MCF 10A (cell line): ENCODE data around the gene PPP6R2. TPM values are rescaled to one million over a fixed set of nuclear protein-coding genes. Genes with fewer than 3 reads are reported as not detected.

Source experiments
- BruUV-seq: library from RNA; stranded (reverse); fragments of 400-500 nt; replicated peaks from 2 replicates; lab custom pipeline; 2021; lab: Mats Ljungman, UMichigan
- CTCF ChIA-PET: fragments of 300-600 bp; sonication (Branson Sonifier 250); formaldehyde crosslinking; extraction: SDS; loops from one replicate; lab custom pipeline; 2021; ENCODE audit warnings: antibody characterized with exemption, inconsistent platforms; lab: Yijun Ruan, JAX
- POLR2A ChIA-PET: fragments of 300-600, 350-650 bp; sonication (Branson Sonifier 250); formaldehyde crosslinking; extraction: SDS; loops from one replicate; lab custom pipeline; 2020; ENCODE audit warnings: antibody characterized with exemption, inconsistent platforms; lab: Yijun Ruan, JAX
- DNase-seq: peaks from one replicate; pipeline ENCODE4 v3.0.0-alpha.2; 2018; ENCODE audit not compliant: unreplicated experiment
- H3K27ac Mint-ChIP-seq: one replicate; pipeline ENCODE4 v1.8.0; 2022; ENCODE audit warnings: mild to moderate bottlenecking, low read depth, mixed read lengths; ENCODE audit not compliant: unreplicated experiment
- H3K27me3 Mint-ChIP-seq: one replicate; pipeline ENCODE4 v1.8.0; 2022; ENCODE audit warnings: mixed read lengths; ENCODE audit not compliant: insufficient read depth, unreplicated experiment
- H3K36me3 Mint-ChIP-seq: one replicate; pipeline ENCODE4 v1.8.0; 2022; ENCODE audit warnings: mild to moderate bottlenecking, moderate library complexity, mixed read lengths; ENCODE audit not compliant: insufficient read depth, unreplicated experiment
- H3K4me1 Mint-ChIP-seq: one replicate; pipeline ENCODE4 v1.8.0; 2022; ENCODE audit warnings: mixed read lengths; ENCODE audit not compliant: insufficient read depth, unreplicated experiment
- H3K4me3 Mint-ChIP-seq: one replicate; pipeline ENCODE4 v1.8.0; 2022; ENCODE audit warnings: mild to moderate bottlenecking, moderate library complexity, mixed read lengths; ENCODE audit not compliant: unreplicated experiment
- H3K9me3 Mint-ChIP-seq: one replicate; pipeline ENCODE4 v1.8.0; 2022; ENCODE audit warnings: mixed read lengths; ENCODE audit not compliant: unreplicated experiment
- CTCF ChIP-seq: fragments of 200-600 bp; IDR thresholded peaks from one replicate; pipeline ENCODE4 v1.8.0; 2022; ENCODE audit warnings: antibody characterized with exemption, mild to moderate bottlenecking; ENCODE audit not compliant: unreplicated experiment
- intact Hi-C: fragments of 100-400 bp; cut with micrococcal nuclease; formaldehyde crosslinking; loops from 2 replicates; pipeline ENCODE4 v1.14.1; 2022
- total RNA-seq: library from RNA; stranded (reverse); gene quantifications from 2 replicates; pipeline ENCODE4 v1.2.3, GENCODE V29; 2022

Gene PPP6R2
- total RNA-seq, 1 experiment from 2014 or later: 30.1 TPM

GRCh38 chr22:50440544-50441249, 97.6 kb downstream of the PPP6R2 start:
- Mint-ChIP-seq H3K27me3 (no peaks in the 10 kb centered on the region), H3K4me3 (no peak overlapping the region), H3K27ac (no peak overlapping the region), H3K4me1 (no peaks in the 10 kb centered on the region), H3K9me3 (no peaks in the 10 kb centered on the region), H3K36me3 (peaks cover 66% of the 10 kb centered on the region)
- DNase-seq: no peak
- intact Hi-C loops: no loop called here
- CTCF ChIA-PET: interaction anchor here (0.6 kb wide), 1 partner anchor 97 kb away, joined by 3 read pairs; no protein-coding TSS in a partner anchor
- POLR2A ChIA-PET: no interaction called here
- no peak for TF ChIP-seq CTCF
- BruUV-seq: no TSS peak

- H3K4me3 Mint-ChIP-seq: no peak overlapping the region
- POLR2A ChIA-PET: interaction anchor here (1.0 kb wide), 1 partner anchor 39 kb away, joined by 3 read pairs; no protein-coding TSS in a partner anchor
- no peak for DNase-seq
- H3K9me3 Mint-ChIP-seq: no peaks in the 10 kb centered on the region
- no peaks in the 10 kb centered on the region for H3K4me1 Mint-ChIP-seq
- CTCF ChIA-PET: interaction anchor here (0.6 kb wide), 1 partner anchor 16 kb away, joined by 3 read pairs; no protein-coding TSS in a partner anchor
- intact Hi-C loops: no loop called here
- no TSS peak for BruUV-seq
- no peak overlapping the region for H3K27ac Mint-ChIP-seq
- peaks cover 65% of the 10 kb centered on the region for H3K36me3 Mint-ChIP-seq
- no peak for TF ChIP-seq CTCF
- no peaks in the 10 kb centered on the region for H3K27me3 Mint-ChIP-seq
Observed at GRCh38 chr22:50441428-50441993, 98.4 kb downstream of the PPP6R2 start.

GRCh38 chr22:50443197-50443596, 100.1 kb downstream of the PPP6R2 start:
- ChIA-PET CTCF (interaction anchor here (0.6 kb wide), 1 partner anchor 43 kb away, joined by 3 read pairs; no protein-coding TSS in a partner anchor), POLR2A (interaction anchor here (1.0 to 1.4 kb wide), 2 partner anchors 26 to 178 kb away, joined by 3 to 5 read pairs; no protein-coding TSS in a partner anchor)
- H3K9me3 Mint-ChIP-seq: no peaks in the 10 kb centered on the region
- H3K36me3 Mint-ChIP-seq: peaks cover 69% of the 10 kb centered on the region
- BruUV-seq: no TSS peak
- TF ChIP-seq CTCF: no peak
- no peaks in the 10 kb centered on the region for H3K27me3 Mint-ChIP-seq
- H3K4me1 Mint-ChIP-seq: no peaks in the 10 kb centered on the region
- H3K4me3 Mint-ChIP-seq: no peak overlapping the region
- intact Hi-C loops: no loop called here
- DNase-seq: no peak
- H3K27ac Mint-ChIP-seq: no peak overlapping the region
